ENCODE data around the gene SFSWAP. TPM values are rescaled to one million over a fixed set of nuclear protein-coding genes. Genes with fewer than 3 reads are reported as not detected.
"Not testable (repeated sequence)": the region's sequence is repeated elsewhere in the genome, so short reads cannot be mapped to it uniquely, and the experiment has no call there.

Gene SFSWAP
- total RNA-seq, 4 donors from 2014 or later, result 45.9 to 66.2 (median 55.4) TPM

DNA sequence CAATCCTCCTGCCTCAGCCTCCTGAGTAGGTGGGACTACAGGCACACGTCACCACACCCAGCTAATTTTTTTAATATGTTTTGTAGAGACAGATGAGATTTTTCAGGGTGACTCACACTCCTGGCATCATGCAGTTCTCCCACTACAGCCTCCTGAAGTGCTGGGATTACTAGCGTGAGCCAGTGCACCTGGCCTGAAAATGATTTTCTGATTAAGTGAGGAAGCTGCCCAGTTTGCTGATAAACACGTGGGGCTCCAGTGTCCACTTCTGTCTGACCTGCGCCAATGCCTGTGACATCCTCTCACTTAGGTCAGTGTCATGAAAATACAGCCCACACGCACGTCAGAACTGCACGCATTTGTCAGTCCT is 37.0 kb upstream of the SFSWAP start:
- Histone ChIP-seq H3K27me3 (peaks cover 17% of the 10 kb centered on the region), H3K4me1 (no peaks in the 10 kb centered on the region), H3K9me3 (no peaks in the 10 kb centered on the region), H3K36me3 (no peaks in the 10 kb centered on the region), H3K27ac (no peak overlapping the region), H3K4me3 (no peak overlapping the region)
- in situ Hi-C loops (cut with MboI; ENCODE audit: low pct_ligation_motif_present in 1 of 4, low pct_unique_long_range_greater_than_20kb in 1 of 4, low sequenced_read_pairs in 3 of 4), result no loop called here
- 20 to 77% methylated on average over 1 to 7 of the region's 7 CpGs for WGBS, 2 donors (ENCODE audit: low coverage in 1 of 2)
- no peak for DNase-seq
- intact Hi-C loops (cut with DNase I; ENCODE audit: low total_unique reads), result no loop called here
- TF ChIP-seq POLR2A (IDR thresholded peaks at IDR 0.05) (no peak), EP300 (IDR thresholded peaks at IDR 0.05; ENCODE audit: low read depth) (no peak), POLR2AphosphoS5 (IDR thresholded peaks at IDR 0.05) (no peak)
- TF ChIP-seq, protein P1, sequence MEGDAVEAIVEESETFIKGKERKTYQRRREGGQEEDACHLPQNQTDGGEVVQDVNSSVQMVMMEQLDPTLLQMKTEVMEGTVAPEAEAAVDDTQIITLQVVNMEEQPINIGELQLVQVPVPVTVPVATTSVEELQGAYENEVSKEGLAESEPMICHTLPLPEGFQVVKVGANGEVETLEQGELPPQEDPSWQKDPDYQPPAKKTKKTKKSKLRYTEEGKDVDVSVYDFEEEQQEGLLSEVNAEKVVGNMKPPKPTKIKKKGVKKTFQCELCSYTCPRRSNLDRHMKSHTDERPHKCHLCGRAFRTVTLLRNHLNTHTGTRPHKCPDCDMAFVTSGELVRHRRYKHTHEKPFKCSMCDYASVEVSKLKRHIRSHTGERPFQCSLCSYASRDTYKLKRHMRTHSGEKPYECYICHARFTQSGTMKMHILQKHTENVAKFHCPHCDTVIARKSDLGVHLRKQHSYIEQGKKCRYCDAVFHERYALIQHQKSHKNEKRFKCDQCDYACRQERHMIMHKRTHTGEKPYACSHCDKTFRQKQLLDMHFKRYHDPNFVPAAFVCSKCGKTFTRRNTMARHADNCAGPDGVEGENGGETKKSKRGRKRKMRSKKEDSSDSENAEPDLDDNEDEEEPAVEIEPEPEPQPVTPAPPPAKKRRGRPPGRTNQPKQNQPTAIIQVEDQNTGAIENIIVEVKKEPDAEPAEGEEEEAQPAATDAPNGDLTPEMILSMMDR (IDR thresholded peaks at IDR 0.05), result no peak

DNA sequence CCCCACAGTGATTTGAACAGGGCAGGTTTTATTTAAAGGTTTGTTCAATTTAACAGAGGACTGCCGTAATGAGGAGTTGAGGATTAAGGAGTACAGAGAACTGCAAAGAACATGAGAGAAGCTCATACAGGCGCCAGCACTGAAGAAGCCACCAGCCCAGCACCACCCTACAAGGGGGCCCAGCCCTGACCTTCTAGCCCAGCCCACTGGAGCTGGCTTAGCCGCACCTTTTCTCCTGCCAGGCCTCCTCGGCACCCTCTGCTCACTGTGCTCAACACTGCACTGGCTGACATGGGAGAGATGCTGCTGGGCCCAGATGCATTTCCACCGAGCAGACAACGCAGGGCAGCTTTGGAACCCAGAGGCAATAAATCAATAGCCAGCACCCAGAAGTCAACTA is 36.5 kb upstream of the SFSWAP start:
- DNase-seq, result no peak
- WGBS, 2 donors (ENCODE audit: low coverage in 1 of 2), result 95 to 100% methylated on average over 1 to 6 of the region's 6 CpGs
- H3K27ac ChIP-seq, result no peak overlapping the region
- H3K4me3 ChIP-seq, result no peak overlapping the region
- intact Hi-C loops (cut with DNase I; ENCODE audit: low total_unique reads) (no loop called here), in situ Hi-C loops (cut with MboI; ENCODE audit: low pct_ligation_motif_present in 1 of 4, low pct_unique_long_range_greater_than_20kb in 1 of 4, low sequenced_read_pairs in 3 of 4) (no loop called here)
- TF ChIP-seq POLR2AphosphoS5 (IDR thresholded peaks at IDR 0.05) (no peak), POLR2A (IDR thresholded peaks at IDR 0.05) (no peak), EP300 (IDR thresholded peaks at IDR 0.05; ENCODE audit: low read depth) (no peak)
- TF ChIP-seq, protein P1 (IDR thresholded peaks at IDR 0.05), result no peak
- H3K27me3 ChIP-seq, result peaks cover 14% of the 10 kb centered on the region
- no peaks in the 10 kb centered on the region for H3K9me3 ChIP-seq
- H3K36me3 ChIP-seq, result no peaks in the 10 kb centered on the region
- H3K4me1 ChIP-seq, result no peaks in the 10 kb centered on the region

DNA sequence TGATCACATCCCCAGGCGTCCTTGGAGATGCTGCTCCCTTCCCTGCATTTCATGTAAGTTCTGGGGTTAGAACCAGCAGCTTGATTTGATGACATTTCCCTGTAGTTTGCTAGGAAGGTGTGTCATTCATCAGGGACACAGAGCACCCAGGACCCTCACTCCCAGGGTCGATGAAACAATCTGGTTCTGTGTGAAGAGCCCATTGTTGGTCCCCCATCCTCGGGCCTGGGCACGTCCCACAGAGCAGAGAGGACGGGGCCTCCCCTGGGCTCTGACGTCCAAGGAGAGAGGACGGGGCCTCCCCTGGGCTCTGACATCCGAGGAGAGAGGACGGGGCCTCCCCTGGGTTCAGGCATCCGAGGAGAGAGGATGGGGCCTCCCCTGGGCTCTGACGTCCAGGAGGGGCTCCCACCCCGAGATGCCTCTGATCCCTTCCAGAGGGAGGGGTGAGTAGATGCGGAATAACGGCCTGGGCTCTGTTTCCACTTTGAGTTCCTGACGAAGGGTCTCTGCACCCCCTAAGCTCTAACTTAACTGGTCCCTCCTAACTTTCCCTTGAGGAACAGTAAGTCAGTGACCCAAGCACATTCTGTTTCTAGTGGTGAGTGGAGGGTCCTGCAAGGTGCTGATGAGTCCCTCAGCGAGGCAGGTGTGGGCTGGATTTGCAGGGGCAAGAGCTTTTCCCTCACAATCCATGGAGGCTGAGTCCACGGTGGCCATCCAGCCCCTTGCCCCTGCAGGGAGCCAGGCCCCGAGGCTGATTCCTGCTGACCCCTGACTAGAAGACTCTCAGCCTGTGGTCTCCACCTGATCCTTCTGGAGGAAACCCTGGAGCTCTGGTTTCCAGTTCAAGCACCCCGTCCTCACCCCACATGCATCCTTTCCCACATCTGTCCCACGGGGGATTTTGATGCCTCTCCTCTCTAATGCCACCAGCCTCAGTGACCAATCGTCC is 35.5 kb upstream of the SFSWAP start:
- TF ChIP-seq EP300 (IDR thresholded peaks at IDR 0.05; ENCODE audit: low read depth) (no peak), POLR2A (IDR thresholded peaks at IDR 0.05) (no peak), POLR2AphosphoS5 (IDR thresholded peaks at IDR 0.05) (no peak)
- TF ChIP-seq, protein P1 (IDR thresholded peaks at IDR 0.05), result no peak
- Histone ChIP-seq H3K9me3 (no peaks in the 10 kb centered on the region), H3K27me3 (peaks cover 7% of the 10 kb centered on the region), H3K4me1 (no peaks in the 10 kb centered on the region), H3K27ac (no peak overlapping the region), H3K36me3 (no peaks in the 10 kb centered on the region), H3K4me3 (no peak overlapping the region)
- intact Hi-C loops (cut with DNase I; ENCODE audit: low total_unique reads), result no loop called here
- no peak for DNase-seq
- in situ Hi-C loops (cut with MboI; ENCODE audit: low pct_ligation_motif_present in 1 of 4, low pct_unique_long_range_greater_than_20kb in 1 of 4, low sequenced_read_pairs in 3 of 4), result no loop called here
- WGBS, 2 donors (ENCODE audit: low coverage in 1 of 2), result 73% methylated on average over 21 of the region's 21 CpGs; no CpG with 5 or more reads in 1 of the 2 donors

DNA sequence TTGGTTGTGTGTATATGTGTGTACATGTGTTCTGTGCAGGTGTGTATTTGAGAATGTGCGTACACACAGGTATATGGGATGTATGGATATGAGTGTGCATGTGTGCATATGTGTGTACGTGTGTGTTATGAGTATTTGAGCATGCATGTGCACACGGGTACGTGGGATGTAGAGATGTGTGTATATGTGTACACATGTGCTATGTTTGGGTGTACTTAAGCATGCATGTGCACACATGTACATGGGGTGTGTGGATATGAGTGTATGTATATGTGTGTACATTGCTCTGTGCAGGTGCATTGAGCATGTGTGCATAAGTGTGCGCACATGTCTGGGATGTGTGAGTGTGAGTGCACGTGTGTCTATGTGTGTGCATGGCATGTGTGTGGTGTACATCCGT is 34.3 kb upstream of the SFSWAP start:
- TF ChIP-seq, protein P1 (IDR thresholded peaks at IDR 0.05), result no peak
- no peak for TF ChIP-seq POLR2AphosphoS5 (IDR thresholded peaks at IDR 0.05)
- TF ChIP-seq EP300 (IDR thresholded peaks at IDR 0.05; ENCODE audit: low read depth), result no peak
- TF ChIP-seq POLR2A (IDR thresholded peaks at IDR 0.05), result no peak
- no peaks in the 10 kb centered on the region for H3K36me3 ChIP-seq

DNA sequence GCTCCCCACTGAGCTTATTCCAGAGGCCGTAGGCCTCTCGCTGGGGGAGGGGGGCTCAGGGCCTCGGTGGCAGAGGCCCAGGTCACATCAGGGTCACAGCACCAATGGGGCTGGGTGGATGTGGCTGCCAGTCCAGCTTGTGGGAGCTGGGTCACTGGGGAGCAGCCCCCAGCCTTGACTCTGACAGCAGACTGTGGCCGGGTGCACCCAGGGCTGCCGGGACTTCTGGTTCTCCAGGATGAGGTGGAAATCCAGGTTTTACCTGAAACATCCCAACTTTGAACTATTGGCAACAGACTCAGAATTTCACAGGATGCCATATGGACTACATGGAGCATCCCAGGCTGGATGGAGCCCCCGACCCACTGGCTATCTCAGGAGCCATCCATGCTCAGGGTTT is 33.8 kb upstream of the SFSWAP start:
- H3K27me3 ChIP-seq; H3K27ac ChIP-seq; H3K4me3 ChIP-seq; DNase-seq; H3K4me1 ChIP-seq; H3K36me3 ChIP-seq; H3K9me3 ChIP-seq; intact Hi-C loops (cut with DNase I; ENCODE audit: low total_unique reads); in situ Hi-C loops (cut with MboI; ENCODE audit: low pct_ligation_motif_present in 1 of 4, low pct_unique_long_range_greater_than_20kb in 1 of 4, low sequenced_read_pairs in 3 of 4): not testable (repeated sequence)
- WGBS, 2 donors (ENCODE audit: low coverage in 1 of 2), result 74% methylated on average over 4 of the region's 6 CpGs; no CpG with 5 or more reads in 1 of the 2 donors

More for the DNA sequence above, 34.3 kb upstream of the SFSWAP start:
- Histone ChIP-seq H3K9me3 (no peaks in the 10 kb centered on the region), H3K27ac (no peak overlapping the region), H3K4me1 (no peaks in the 10 kb centered on the region), H3K27me3 (peaks cover 7% of the 10 kb centered on the region), H3K4me3 (no peak overlapping the region)
- in situ Hi-C loops (cut with MboI; ENCODE audit: low pct_ligation_motif_present in 1 of 4, low pct_unique_long_range_greater_than_20kb in 1 of 4, low sequenced_read_pairs in 3 of 4) (no loop called here), intact Hi-C loops (cut with DNase I; ENCODE audit: low total_unique reads) (no loop called here)
- no peak for DNase-seq
- 81 to 88% methylated on average over 4 to 7 of the region's 7 CpGs for WGBS, 2 donors (ENCODE audit: low coverage in 1 of 2)

Data from transverse colon (tissue), 4 donors.